HG02852 (cell line): ENCODE data around the gene ADORA1.

Source experiments
- ATAC-seq: cut with Tn5 transposase; IDR thresholded peaks from one replicate; pipeline ENCODE4 v1.9.1; 2021; ENCODE audit warnings: mild to moderate bottlenecking, moderate library complexity; ENCODE audit not compliant: unreplicated experiment

The ADORA1 gene

DNA sequence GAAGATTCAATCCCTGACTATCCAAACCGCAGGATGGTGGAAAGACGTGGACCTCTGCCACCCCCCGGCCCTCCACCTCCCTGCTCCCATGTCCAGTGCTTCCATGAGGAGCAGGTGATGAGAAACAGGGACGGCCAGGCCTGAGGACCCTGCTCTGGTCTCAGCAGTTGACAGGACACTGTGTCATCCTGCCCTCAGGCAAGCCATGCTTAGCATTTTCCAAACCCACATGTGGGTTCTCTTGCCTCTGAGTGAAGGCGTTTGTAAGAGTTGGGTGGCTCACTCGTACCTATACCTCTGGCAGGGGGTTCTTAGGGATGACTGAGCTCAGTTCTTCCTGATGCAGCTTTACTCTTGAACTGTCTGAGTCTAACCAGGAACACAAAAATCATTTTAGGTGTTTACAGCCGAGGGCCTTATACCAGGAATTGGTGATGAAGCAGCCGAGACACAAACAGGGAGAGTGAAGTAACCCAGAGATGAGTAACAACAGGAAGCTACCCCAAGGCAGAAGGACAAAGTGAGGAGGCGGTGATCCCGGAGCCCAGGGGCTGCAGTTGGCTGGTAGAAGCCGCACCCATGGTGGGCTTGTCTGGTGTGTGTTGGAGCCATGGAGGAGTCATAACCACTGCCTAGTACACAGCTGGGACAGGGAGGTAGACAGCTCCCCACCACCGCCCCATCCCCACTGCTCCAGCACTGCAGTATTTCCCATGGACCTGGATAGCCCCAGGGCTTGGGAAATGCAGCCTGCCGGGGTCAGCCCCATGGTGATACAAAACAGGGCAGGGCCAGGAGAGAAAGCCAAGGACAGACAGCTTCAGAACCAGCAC, 26.7 kb downstream of the ADORA1 start:
- ATAC-seq = no peak

- no peak for ATAC-seq
Observed at GRCh38 chr1:203156280-203156679, 28.8 kb downstream of the ADORA1 start.

- no peak for ATAC-seq
Observed at GRCh38 chr1:203158423-203158822, 30.9 kb downstream of the ADORA1 start.

GRCh38 chr1:203158960-203159665, 31.6 kb downstream of the ADORA1 start:
- ATAC-seq = no peak

GRCh38 chr1:203159844-203160243, 32.3 kb downstream of the ADORA1 start:
- no peak for ATAC-seq

DNA sequence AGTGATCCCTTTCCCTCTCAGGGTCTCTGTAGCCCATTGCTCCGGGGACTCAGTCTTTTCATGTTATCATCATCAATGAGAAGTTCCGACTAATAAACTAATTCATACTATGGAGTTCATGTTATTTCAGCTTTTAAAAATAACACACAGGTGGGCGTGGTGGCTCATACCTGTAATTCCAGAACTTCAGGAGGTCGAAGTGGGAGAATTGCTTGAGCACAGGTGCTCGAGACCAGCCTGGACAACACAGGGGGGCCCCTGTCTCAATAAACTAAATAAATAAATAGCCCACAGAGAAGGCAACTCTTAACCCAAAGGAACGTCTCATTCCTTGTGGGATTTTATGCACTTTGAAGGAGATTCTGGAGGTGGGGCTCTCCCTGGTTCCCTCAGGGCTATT, 33.6 kb downstream of the ADORA1 start:
- ATAC-seq = no peak

- ATAC-seq = no peak
Observed at GRCh38 chr1:203161703-203162102, 34.2 kb downstream of the ADORA1 start.

GRCh38 chr1:203162403-203162802, 34.9 kb downstream of the ADORA1 start:
- no peak for ATAC-seq

DNA sequence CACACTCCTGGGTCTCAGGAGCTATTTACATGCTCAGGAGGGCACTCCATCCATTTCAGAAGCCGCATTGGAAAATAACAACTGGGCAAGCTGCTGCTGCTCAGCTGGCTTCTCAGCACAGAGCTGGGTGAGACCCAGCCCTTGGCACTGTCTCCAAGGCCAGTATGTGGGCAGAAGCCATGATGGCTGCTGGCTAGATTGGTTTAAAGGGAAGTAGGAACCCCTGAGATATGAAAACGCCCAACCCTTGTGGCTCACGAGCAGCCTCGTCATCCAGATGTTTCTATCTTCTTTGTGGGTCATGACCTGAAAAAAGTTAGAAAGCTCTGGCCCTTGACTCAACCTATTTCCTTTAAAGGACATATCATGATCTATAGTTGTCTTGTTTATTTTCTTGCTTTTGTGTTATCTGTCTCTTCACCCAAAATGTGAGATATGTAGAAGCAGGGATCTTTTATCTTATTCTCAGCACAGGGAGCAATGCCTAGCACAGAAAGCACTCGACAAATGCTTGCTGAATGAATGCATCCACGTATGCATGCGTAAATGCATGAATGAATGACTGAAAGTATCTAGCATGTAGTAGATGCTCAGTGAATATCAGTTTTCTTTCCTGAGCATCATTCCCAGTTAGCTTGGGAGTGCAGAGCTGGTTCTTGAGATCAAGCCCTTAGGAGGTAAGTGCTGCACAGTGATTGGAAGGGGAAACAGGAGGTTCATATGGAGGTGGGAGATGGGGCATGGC, 36.5 kb downstream of the ADORA1 start:
- ATAC-seq = no peak

- ATAC-seq = no peak
Observed at GRCh38 chr1:203165101-203165799, 37.7 kb downstream of the ADORA1 start.

- no peak for ATAC-seq
Observed at GRCh38 chr1:203165800-203166161, 38.3 kb downstream of the ADORA1 start.

- no peak for ATAC-seq
Observed at GRCh38 chr1:203166192-203166940, 38.8 kb downstream of the ADORA1 start.

GRCh38 chr1:203167026-203167912, 39.7 kb downstream of the ADORA1 start:
- no peak for ATAC-seq

GRCh38 chr1:203167913-203168200, 40.3 kb downstream of the ADORA1 start:
- ATAC-seq = no peak

- ATAC-seq = no peak
Observed at GRCh38 chr1:203168256-203168786, 40.8 kb downstream of the ADORA1 start.

GRCh38 chr1:203168991-203169390, 41.5 kb downstream of the ADORA1 start:
- no peak for ATAC-seq

DNA sequence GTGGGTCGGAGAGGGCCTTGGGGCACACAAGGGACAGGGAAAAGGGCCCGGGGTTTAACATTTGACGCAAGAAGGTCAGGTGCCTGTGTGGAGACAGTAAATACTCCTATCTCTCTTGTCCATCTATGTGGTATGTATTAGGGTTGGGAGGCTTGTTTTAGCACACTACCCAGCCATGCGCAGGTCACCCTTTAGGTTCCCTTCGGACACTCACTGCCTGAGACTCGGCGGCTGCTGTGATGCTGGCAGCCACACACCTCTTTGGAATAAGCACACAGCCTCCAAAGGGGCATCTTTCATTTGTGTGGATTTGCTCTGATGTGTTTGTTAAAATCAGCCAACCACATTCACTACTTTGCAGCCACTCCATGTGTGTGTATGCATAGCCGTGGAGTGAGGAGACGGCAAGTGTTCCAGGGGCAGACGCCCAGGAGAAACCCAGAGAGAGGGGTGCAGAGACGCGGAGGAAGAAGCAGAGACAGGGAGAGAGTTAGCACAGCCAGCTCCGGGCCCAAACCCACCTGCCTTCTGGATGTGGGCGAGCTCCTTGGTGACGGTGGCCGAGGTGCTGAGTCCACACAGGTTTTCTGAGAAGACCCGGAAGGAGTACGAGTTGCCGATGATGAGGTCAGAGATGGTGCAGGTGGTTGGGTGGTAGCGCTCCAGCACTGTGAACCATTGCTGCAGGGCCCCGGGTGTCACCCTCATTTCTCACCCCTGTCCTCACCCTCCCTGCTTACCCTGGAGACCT, 42.4 kb downstream of the ADORA1 start:
- ATAC-seq = no peak

- ATAC-seq = no peak
Observed at GRCh38 chr1:203170625-203171330, 43.3 kb downstream of the ADORA1 start.
